ENCODE results near the gene ADIPOR2.

Gene ADIPOR2

GRCh38 chr12:1797991-1798640 lies 107.2 kb downstream of the ADIPOR2 start:
- DNase-seq (ENCODE audit: low read depth, low spot score): no peak

GRCh38 chr12:1798641-1799020 lies 107.8 kb downstream of the ADIPOR2 start:
- no peak for DNase-seq (ENCODE audit: low read depth, low spot score)

GRCh38 chr12:1799051-1799881 lies 108.4 kb downstream of the ADIPOR2 start:
- DNase-seq (ENCODE audit: low read depth, low spot score): no peak

GRCh38 chr12:1799882-1800400 lies 109.1 kb downstream of the ADIPOR2 start:
- DNase-seq (ENCODE audit: low read depth, low spot score): no peak

DNA sequence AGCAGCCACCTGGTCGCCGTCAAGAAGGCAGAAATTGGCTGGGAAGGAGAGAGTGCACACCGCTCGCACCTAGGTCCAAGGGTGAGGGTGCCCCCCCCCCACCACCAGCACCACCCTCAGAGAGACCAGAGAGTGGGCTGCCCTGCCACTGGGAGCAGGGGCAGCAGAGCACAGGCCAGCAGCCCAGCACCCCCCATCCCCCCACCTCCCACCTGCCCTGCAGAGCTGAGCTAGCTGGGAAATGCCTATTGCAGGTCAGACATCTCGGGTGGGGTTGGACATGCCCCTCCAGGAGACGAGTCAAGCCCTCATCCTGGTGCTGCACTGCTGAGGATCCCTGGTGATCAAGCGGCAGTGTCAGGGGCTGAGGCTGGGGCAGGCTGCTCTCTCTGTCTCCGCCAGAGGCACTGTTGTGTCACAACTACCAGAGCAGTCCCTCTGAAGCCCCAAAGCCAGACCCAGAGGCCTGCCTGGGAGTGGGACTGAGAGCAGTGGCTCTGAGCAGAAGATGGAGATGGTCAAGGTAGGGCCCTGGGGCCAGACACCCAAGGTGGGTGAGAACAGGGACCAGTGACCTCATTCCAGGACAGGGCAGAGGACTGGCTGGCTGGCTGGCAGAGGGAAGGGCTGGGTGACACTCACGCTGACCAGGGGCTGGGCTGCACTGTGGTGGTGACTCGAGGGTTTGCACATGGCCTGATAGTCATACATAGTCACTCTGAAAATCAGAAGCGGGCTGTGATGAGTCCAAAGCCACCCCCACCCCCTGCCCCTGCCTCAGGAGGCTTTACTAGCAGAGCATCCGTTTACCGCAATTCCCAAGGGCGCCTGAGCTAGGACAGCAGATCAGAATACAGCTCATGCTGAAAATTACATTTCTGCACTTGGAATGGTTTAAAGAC lies 109.8 kb downstream of the ADIPOR2 start:
- no peak for DNase-seq (ENCODE audit: low read depth, low spot score)

GRCh38 chr12:1801303-1801975 lies 110.6 kb downstream of the ADIPOR2 start:
- no peak for DNase-seq (ENCODE audit: low read depth, low spot score)

DNA sequence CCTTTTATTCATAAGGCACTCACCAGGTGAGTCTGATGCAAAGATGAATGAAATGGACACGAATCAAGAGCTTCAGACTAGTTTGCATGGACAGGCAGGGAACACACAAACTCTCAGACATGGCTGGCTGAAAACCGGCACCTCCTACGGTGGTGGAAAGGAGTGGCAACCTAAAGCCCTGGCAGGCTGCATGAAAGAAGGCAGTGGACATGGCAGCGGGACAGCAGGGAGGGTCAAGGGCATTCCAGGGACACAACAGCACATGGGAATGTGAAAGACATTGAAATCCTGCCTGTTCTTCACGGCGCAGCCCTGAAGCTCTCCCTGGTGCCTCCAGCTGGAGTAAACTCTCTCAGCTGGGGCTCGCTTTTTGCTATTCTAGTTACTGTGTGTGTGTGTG lies 112.9 kb downstream of the ADIPOR2 start:
- no peak for DNase-seq (ENCODE audit: low read depth, low spot score)

DNA sequence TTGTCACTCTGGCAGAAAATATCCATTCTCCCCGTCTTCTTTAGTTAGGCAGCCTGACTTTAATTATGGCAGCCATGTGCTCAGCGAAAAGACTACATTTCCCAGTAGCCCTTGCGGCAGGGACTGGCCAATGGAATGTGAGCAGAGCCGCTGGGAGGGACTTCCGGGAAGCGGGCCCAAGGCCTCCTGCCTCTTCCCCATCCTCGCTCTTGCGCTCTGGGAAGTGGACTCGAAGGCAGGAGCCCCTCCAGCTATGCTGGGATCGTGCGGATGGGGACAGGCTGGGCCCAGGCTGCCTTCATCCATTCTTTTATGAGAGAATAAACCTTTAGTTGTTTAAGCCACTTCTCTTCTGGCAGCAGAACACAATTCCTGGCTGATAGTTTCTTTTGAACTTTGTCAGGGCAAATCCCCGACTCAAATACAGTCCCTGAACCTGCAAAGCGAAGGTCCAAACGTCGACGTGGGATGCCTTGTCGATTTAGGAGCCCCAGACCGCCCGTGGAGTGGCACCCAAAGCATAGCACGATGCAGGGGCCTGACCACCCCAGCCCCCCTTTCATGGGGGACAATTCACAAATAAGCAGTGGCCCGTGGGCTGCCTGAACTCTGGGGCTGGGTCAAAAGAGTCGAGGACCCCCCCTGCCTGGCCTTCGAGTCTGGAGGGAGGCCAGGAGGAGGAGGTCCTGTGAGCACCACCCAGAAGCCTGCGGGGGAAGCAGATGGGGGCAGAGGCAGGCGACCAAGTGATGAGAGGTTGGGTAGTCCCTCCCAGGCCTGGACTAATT lies 113.9 kb downstream of the ADIPOR2 start:
- DNase-seq (ENCODE audit: low read depth, low spot score): peak; percentile 86

DNA sequence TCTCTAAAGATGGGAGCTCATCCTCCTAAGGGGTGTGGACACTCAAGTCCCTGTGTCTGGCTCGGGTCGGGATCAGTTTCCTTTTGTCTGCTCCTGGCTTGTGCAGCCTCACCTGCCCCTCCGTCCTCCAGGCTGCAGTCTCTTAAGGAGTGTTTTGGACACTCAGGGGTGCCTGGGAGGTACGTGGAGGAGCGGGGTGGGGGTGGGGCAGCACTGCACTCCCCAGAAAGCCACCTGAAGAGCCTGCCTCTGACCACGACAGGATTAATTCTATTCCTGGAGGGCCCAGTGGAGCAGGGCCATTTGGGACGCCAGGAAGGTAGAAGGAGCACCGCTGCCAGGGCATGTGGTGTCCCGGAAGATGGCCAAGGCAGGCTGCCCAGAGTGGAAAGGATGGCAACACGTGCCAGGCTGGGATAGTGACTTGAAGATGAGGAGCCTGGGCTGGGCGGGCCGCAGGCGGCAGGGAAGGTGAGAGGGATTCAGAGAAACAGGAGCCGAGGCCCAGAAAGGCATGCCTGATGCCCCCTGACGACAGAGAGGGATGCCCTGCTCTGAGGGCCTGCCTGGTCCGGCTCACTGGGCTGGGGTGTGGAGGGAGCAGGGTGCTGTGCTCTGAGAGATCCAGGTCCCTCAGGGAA lies 114.7 kb downstream of the ADIPOR2 start:
- no peak for DNase-seq (ENCODE audit: low read depth, low spot score)

- DNase-seq (ENCODE audit: low read depth, low spot score): no peak
Observed at GRCh38 chr12:1806301-1807086, 115.6 kb downstream of the ADIPOR2 start.

- no peak for DNase-seq (ENCODE audit: low read depth, low spot score)
Observed at GRCh38 chr12:1807087-1807860, 116.4 kb downstream of the ADIPOR2 start.

- DNase-seq (ENCODE audit: low read depth, low spot score): no peak
Observed at GRCh38 chr12:1808036-1808797, 117.3 kb downstream of the ADIPOR2 start.

DNA sequence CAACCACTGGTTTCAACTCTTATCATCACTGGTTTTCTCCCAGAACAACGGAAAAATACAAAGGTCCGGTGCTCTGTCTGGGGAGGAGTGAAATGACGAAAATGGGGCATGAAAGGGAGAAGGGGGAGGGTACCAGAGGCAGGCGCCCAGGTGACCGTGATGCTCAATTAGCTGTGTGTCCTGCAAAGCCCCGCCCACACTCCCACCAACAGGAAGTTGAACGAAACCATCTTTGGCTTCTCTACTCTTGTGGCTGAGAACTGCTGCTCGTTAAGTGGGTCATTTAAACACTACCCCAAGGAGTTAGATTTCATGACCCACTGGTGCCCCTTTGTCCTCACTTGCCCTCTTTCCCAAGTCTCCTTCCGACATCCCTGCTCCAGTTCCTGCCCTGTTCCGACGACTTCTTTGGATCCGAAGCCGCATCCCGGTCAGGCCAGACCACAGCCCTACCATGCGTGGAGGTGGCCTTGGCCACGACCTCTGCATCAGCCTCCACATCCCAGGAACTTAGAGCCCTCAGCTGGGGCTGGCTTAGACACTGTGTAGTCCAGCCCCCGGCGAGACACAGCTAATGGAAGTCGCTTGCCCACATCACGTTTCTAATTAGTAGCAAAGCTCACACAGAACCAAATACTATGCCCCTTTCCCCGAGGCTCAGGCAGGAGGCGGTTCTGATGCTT lies 118.1 kb downstream of the ADIPOR2 start:
- no peak for DNase-seq (ENCODE audit: low read depth, low spot score)

- no peak for DNase-seq (ENCODE audit: low read depth, low spot score)
Observed at GRCh38 chr12:1809591-1810190, 118.8 kb downstream of the ADIPOR2 start.

GRCh38 chr12:1810201-1810930 lies 119.5 kb downstream of the ADIPOR2 start:
- no peak for DNase-seq (ENCODE audit: low read depth, low spot score)

- DNase-seq (ENCODE audit: low read depth, low spot score): no peak
Observed at GRCh38 chr12:1810931-1811280, 120.0 kb downstream of the ADIPOR2 start.
